HepG2 (cell line): ENCODE measurements around the gene TP53TG5. TPM values are rescaled to one million over a fixed set of nuclear protein-coding genes. Genes with fewer than 3 reads are reported as not detected.

Source experiments
- ATAC-seq: fragments of 200-7000 bp; cut with Tn5 transposase; 3 replicates; pipeline ENCODE4 v1.9.1; 2020; ENCODE audit warnings: mild to moderate bottlenecking, moderate library complexity
- BruUV-seq: library from RNA; stranded (reverse); fragments of 400-500 nt; replicated peaks from 2 replicates; lab custom pipeline; 2021; lab: Mats Ljungman, UMichigan
- CTCF ChIA-PET: fragments of 300-600 bp; formaldehyde crosslinking; extraction: SDS; loops from one replicate; lab custom pipeline; 2021; ENCODE audit warnings: low total read pairs, inconsistent platforms, low intra/inter-chr PET ratio; lab: Yijun Ruan, JAX
- POLR2A ChIA-PET: fragments of 350-600 bp; sonication (Branson Sonifier 250); formaldehyde crosslinking; loops from one replicate; lab custom pipeline; 2020; ENCODE audit warnings: antibody characterized with exemption, inconsistent platforms; lab: Yijun Ruan, JAX
- DNase-seq: peaks from one replicate; pipeline ENCODE4 v3.0.0-alpha.2; 2015; ENCODE audit warnings: low spot score
- FAIRE-seq: peaks from 3 replicates; lab custom pipeline; 2011; peaks lifted over from hg19 to GRCh38; lab: Jason Lieb, UNC
- H2AFZ ChIP-seq: one replicate; pipeline ENCODE4 v1.6.1; 2011; ENCODE audit warnings: low read length, inconsistent platforms
- H3K27ac ChIP-seq: fragments of 300-600 bp; 3 replicates; pipeline ENCODE4 v1.8.0; 2011; ENCODE audit warnings: mixed run types, mild to moderate bottlenecking, mixed read lengths, low read length, inconsistent platforms; ENCODE audit not compliant: insufficient read depth; ENCODE audit errors: extremely low read length
- H3K27me3 ChIP-seq, 2 experiments: fragments of 200-600 bp in 1 of 2; 2 replicates in 1 of 2; 3 replicates in 1 of 2; pipeline versions ENCODE4 v1.6.0 to v1.8.0; 2011; ENCODE audit warnings: low read length in 2 of 2, mild to moderate bottlenecking in 2 of 2, moderate library complexity in 2 of 2, inconsistent platforms in 1 of 2; ENCODE audit not compliant: insufficient read depth in 2 of 2, control insufficient read depth in 1 of 2
- H3K36me3 ChIP-seq, 2 experiments: fragments of 200-600 bp in 1 of 2; replicated peaks in 1 of 2; 2 replicates in 1 of 2; 3 replicates in 1 of 2; pipeline versions ENCODE4 v1.5.1 to v1.8.0; 2011; ENCODE audit warnings: low read length in 2 of 2, inconsistent platforms in 1 of 2; ENCODE audit not compliant: insufficient read depth in 2 of 2, control insufficient read depth in 1 of 2
- H3K4me1 ChIP-seq: 2 replicates; pipeline ENCODE4 v1.5.1; 2012; ENCODE audit warnings: low read length, inconsistent platforms; ENCODE audit not compliant: insufficient read depth
- H3K4me2 ChIP-seq: 2 replicates; pipeline ENCODE4 v1.6.0; 2011; ENCODE audit warnings: low read depth, low read length, inconsistent platforms
- H3K4me3 ChIP-seq, 3 experiments: fragments of 200-600 bp in 1 of 3; sonication (generic), shearing (Covaris generic) in 1 of 3; replicated peaks in 1 of 3; 2 replicates each; pipeline ENCODE4 v1.5.1; 2011 to 2016; ENCODE audit warnings: low read length in 3 of 3, inconsistent platforms in 2 of 3, low read depth in 2 of 3, mild to moderate bottlenecking in 2 of 3, control low read depth in 1 of 3, mixed read lengths in 1 of 3; ENCODE audit not compliant: insufficient read depth in 1 of 3
- H3K79me2 ChIP-seq: one replicate; pipeline ENCODE4 v1.6.1; 2011; ENCODE audit warnings: low read length, inconsistent platforms; ENCODE audit not compliant: insufficient read depth
- H3K9ac ChIP-seq: 2 replicates; pipeline ENCODE4 v1.6.0; 2011; ENCODE audit warnings: mild to moderate bottlenecking, low read depth, low read length, inconsistent platforms; ENCODE audit not compliant: insufficient read depth
- H3K9me3 ChIP-seq: 2 replicates; pipeline ENCODE4 v1.5.1; 2012; ENCODE audit warnings: mild to moderate bottlenecking, low read length
- H4K20me1 ChIP-seq: 2 replicates; pipeline ENCODE4 v1.6.0; 2011; ENCODE audit warnings: inconsistent platforms, mild to moderate bottlenecking, low read length, moderate library complexity; ENCODE audit not compliant: insufficient read depth
- FOXA1 ChIP-seq, 2 experiments: fragments of 450-650 bp in 1 of 2; sonication (generic) in 1 of 2; formaldehyde crosslinking in 1 of 2; IDR thresholded peaks; 2 replicates each; pipeline versions ENCODE4 v1.4.0 to v1.6.1; 2016 to 2020; ENCODE audit warnings: missing genetic modification reagents in 1 of 2
- HNF4A ChIP-seq: sonication (generic); formaldehyde crosslinking; IDR thresholded peaks from 2 replicates; pipeline ENCODE4 v1.4.0; 2020; ENCODE audit warnings: missing genetic modification reagents
- ISL2 ChIP-seq: sonication (generic); formaldehyde crosslinking; IDR thresholded peaks from 2 replicates; pipeline ENCODE4 v1.5.0; 2020; ENCODE audit warnings: missing genetic modification reagents
- MYPOP ChIP-seq: sonication (generic); formaldehyde crosslinking; IDR thresholded peaks from 2 replicates; pipeline ENCODE4 v1.8.1; 2023; ENCODE audit warnings: mild to moderate bottlenecking, moderate library complexity, missing genetic modification reagents
- RBAK ChIP-seq: sonication (generic); formaldehyde crosslinking; IDR thresholded peaks from 2 replicates; pipeline ENCODE4 v1.5.1; 2020; ENCODE audit warnings: mild to moderate bottlenecking, missing genetic modification reagents
- RCOR2 ChIP-seq: IDR thresholded peaks from 2 replicates; pipeline ENCODE4 v1.6.1; 2016; ENCODE audit warnings: missing biosample characterization, missing genetic modification reagents
- ZC3H4 ChIP-seq: sonication (generic); formaldehyde crosslinking; IDR thresholded peaks from 2 replicates; pipeline ENCODE4 v1.4.0; 2020; ENCODE audit warnings: missing genetic modification reagents, borderline replicate concordance
- ZNF432 ChIP-seq: sonication (generic); formaldehyde crosslinking; IDR thresholded peaks from 2 replicates; pipeline ENCODE4 v1.5.0; 2020; ENCODE audit warnings: missing genetic modification reagents, mild to moderate bottlenecking, borderline replicate concordance
- ZNF770 ChIP-seq: sonication (generic); formaldehyde crosslinking; IDR thresholded peaks from 2 replicates; pipeline ENCODE4 v1.5.0; 2020; ENCODE audit warnings: mild to moderate bottlenecking, missing genetic modification reagents
- ZNF788 ChIP-seq: sonication (generic); formaldehyde crosslinking; IDR thresholded peaks from 2 replicates; pipeline ENCODE4 v1.5.0; 2020; ENCODE audit warnings: mild to moderate bottlenecking, missing genetic modification reagents, borderline replicate concordance
- WGBS: methylation state at CpG from one replicate; pipeline ENCODE4 v1.1.6; 2017; ENCODE audit warnings: low lambda C conversion rate; 5-methylcytosine and 5-hydroxymethylcytosine counted together
- in situ Hi-C: cut with HindIII; loops from 2 replicates; pipeline ENCODE4 v1.10.0; 2017; ENCODE audit warnings: low pct_unique_long_range_greater_than_20kb; ENCODE audit not compliant: extremely low pct_ligation_motif_present
- intact Hi-C: fragments of 100-400 bp; cut with micrococcal nuclease; formaldehyde crosslinking; loops from one replicate; pipeline ENCODE4 v1.10.0; 2022; ENCODE audit not compliant: unreplicated experiment
- polyA plus RNA-seq, 8 experiments: library from polyadenylated mRNA; depleted of rRNA in 3 of 8; stranded (reverse) in 7 of 8; unstranded in 1 of 8; fragments of >200 nt; fragmentation: Illumina TruSeq in 4 of 8; extraction: Trizol in 4 of 8; gene quantifications; 2 replicates each; pipeline versions ENCODE4 v1.2.1 to v1.2.3, GENCODE V29; 2011 to 2016; ENCODE audit warnings: low read depth in 4 of 8, missing spikeins in 1 of 8, mixed read lengths in 1 of 8; ENCODE audit not compliant: insufficient read depth in 1 of 8
- total RNA-seq, 5 experiments: library from RNA; depleted of rRNA; stranded (reverse); fragments of >200 nt; fragmentation: Illumina TruSeq; extraction: Trizol; gene quantifications; 2 replicates each; pipeline ENCODE4 v1.2.3, GENCODE V29; 2016; ENCODE audit warnings: low read depth in 1 of 5

Gene TP53TG5
- total and polyA plus RNA-seq, 2 of the 13 experiments (the other 11 are each of a cell fraction or from before 2014, with no cell fraction given) = 0.11 TPM; not detected in 1

GRCh38 chr20:45355209-45356084, 22.7 kb downstream of the TP53TG5 start:
- BruUV-seq = no TSS peak
- Histone ChIP-seq H4K20me1 (no peaks in the 10 kb centered on the region), H3K36me3 (no peaks in the 10 kb centered on the region), H3K9me3 (no peaks in the 10 kb centered on the region), H3K27ac (no peak overlapping the region), H3K27me3 (no peaks in the 10 kb centered on the region; a peak in 1 of 5 replicates), H3K4me3 (no peak overlapping the region), H3K4me1 (peaks cover 53% of the 10 kb centered on the region), H3K9ac (no peak overlapping the region), H2AFZ (no peak overlapping the region), H3K79me2 (no peaks in the 10 kb centered on the region), H3K4me2 (no peak overlapping the region)
- no peak for ATAC-seq
- in situ Hi-C loops (no loop called here), intact Hi-C loops (no loop called here)
- FAIRE-seq = no peak
- POLR2A ChIA-PET = interaction anchor here (23.9 to 29.5 kb wide), 2 partner anchors 4 to 12 kb away, joined by 1422 read pairs; partner anchors contain the start of genes SDC4 and SYS1
- WGBS = 23% methylated on average over 5 of the region's 5 CpGs
- DNase-seq = no peak
- CTCF ChIA-PET = no interaction called here
- TF ChIP-seq RCOR2 (0 out of 2 replicates have a peak, but pooled peaks have one; percentile 7), RBAK (CRISPR knock-in tag) (peak; percentile 94), MYPOP (no peak)

GRCh38 chr20:45354423-45355208, 23.5 kb downstream of the TP53TG5 start:
- H3K27ac ChIP-seq = no peak overlapping the region
- FAIRE-seq = no peak
- H3K27me3 ChIP-seq = peaks cover 1 to 4% of the 10 kb centered on the region in 2 experiments; a peak in 2 of 5 replicates
- ChIA-PET POLR2A (interaction anchor here (23.9 to 29.5 kb wide), 2 partner anchors 5 to 11 kb away, joined by 1422 read pairs; partner anchors contain the start of genes SDC4 and SYS1), CTCF (no interaction called here)
- peaks cover 53% of the 10 kb centered on the region for H3K4me1 ChIP-seq
- no peak overlapping the region for H3K9ac ChIP-seq
- H3K4me3 ChIP-seq = no peak overlapping the region
- no peaks in the 10 kb centered on the region for H4K20me1 ChIP-seq
- H3K9me3 ChIP-seq = no peaks in the 10 kb centered on the region
- H2AFZ ChIP-seq = no peak overlapping the region
- in situ Hi-C loops = no loop called here
- intact Hi-C loops = no loop called here
- ATAC-seq = no peak
- no peaks in the 10 kb centered on the region for H3K79me2 ChIP-seq
- H3K4me2 ChIP-seq = no peak overlapping the region
- DNase-seq = no peak
- no TSS peak for BruUV-seq
- 52% methylated on average over 9 of the region's 9 CpGs for WGBS
- no peaks in the 10 kb centered on the region for H3K36me3 ChIP-seq
- 0 out of 2 replicates have a peak, but pooled peaks have one; percentile 4 for TF ChIP-seq HNF4A
- TF ChIP-seq ZNF770 (CRISPR knock-in tag) = no peak
- no peak for TF ChIP-seq ZC3H4 (CRISPR knock-in tag)
- TF ChIP-seq FOXA1 (IDR thresholded peaks at IDR 0.05) = no peak
- peak; percentile 25; the same call in 1 of the 2 replicates for TF ChIP-seq FOXA1 (CRISPR knock-in tag; IDR thresholded peaks at IDR 0.05)
- no peak for TF ChIP-seq ZNF432
- no peak for TF ChIP-seq ISL2 (CRISPR knock-in tag)
- no peak for TF ChIP-seq ZNF788
